Measurements from ENCODE around the gene EIF2B4.
"Not testable (repeated sequence)": the region's sequence is repeated elsewhere in the genome, so short reads cannot be mapped to it uniquely, and the experiment has no call there.

EIF2B4 gene

GRCh38 chr2:27335311-27335710, 34.8 kb downstream of the EIF2B4 start:
- no peak for DNase-seq

GRCh38 chr2:27324720-27325119, 45.4 kb downstream of the EIF2B4 start:
- no peak for DNase-seq

GRCh38 chr2:27323596-27324285, 46.4 kb downstream of the EIF2B4 start:
- DNase-seq, result no peak

GRCh38 chr2:27322766-27323595, 47.2 kb downstream of the EIF2B4 start, which contains the start of gene MPV17:
TSS of gene MPV17 (minus strand) at chr2:27323097. CDS start at chr2:27322517, 580 bp downstream.
- DNase-seq, result peak; percentile 87

- peak; percentile 43 for DNase-seq
Measured at GRCh38 chr2:27322301-27322765, 47.8 kb downstream of the EIF2B4 start.

- DNase-seq, result no peak
Measured at GRCh38 chr2:27320958-27321543, 49.1 kb downstream of the EIF2B4 start.

GRCh38 chr2:27319839-27320238, 50.3 kb downstream of the EIF2B4 start:
- DNase-seq, result not testable (repeated sequence)

- DNase-seq, result no peak
Measured at GRCh38 chr2:27316655-27317412, 53.3 kb downstream of the EIF2B4 start.

GRCh38 chr2:27315122-27315521, 55.0 kb downstream of the EIF2B4 start:
- DNase-seq, result no peak

- DNase-seq, result no peak
Measured at GRCh38 chr2:27314709-27315108, 55.4 kb downstream of the EIF2B4 start.
